ENCODE data around the gene ESYT1.

ESYT1 gene

DNA sequence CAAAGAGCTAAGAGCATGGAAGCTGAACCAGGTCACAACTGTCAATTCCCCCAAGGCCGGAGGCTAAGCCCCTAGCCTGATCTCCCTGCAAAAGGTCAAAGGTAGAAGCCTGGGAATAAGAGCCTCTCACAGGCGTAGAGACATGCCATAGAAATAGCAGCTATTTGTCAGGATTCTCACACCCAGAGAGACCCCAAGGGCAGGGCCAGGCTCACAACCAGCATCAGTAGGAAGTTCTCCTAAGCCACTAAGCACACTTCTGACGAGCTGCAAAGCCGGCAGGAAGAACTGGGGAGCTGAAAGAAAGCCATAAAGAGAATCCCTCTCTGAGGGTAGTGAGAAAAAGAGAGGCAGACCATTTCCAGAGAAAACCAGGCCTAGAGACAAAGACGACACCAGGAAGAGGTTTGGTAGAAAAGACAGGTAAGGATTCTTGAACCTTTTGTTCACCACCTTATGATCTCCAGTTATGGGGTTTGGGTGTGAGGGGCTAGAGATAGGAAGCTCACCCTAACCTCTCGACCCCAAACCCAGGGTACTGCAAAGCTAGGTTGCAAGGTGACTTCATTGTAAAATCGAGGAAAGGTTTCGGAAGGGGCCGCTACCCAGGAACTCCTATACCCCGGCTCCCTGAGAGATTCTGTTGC lies 60.2 kb downstream of the ESYT1 start:
- peak; percentile 79 for DNase-seq (ENCODE audit: low read depth, low spot score)

DNA sequence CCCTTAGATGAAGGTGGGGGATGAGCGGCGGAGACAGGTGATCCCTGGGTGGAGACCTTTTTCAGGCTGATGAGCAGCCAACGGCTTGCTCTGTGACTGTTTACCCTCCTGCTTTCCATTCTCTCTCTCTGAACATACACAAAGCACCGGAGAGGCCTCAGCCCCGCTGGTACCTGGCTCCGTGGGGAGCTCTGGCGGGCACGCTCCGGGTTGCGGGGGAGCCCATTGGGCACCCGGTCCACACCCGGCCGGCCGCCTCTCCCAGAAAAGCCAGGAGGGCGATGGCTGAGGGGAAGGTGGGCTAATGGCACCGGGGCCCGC lies 60.7 kb downstream of the ESYT1 start:
- DNase-seq (ENCODE audit: low read depth, low spot score), result peak; percentile 38

DNA sequence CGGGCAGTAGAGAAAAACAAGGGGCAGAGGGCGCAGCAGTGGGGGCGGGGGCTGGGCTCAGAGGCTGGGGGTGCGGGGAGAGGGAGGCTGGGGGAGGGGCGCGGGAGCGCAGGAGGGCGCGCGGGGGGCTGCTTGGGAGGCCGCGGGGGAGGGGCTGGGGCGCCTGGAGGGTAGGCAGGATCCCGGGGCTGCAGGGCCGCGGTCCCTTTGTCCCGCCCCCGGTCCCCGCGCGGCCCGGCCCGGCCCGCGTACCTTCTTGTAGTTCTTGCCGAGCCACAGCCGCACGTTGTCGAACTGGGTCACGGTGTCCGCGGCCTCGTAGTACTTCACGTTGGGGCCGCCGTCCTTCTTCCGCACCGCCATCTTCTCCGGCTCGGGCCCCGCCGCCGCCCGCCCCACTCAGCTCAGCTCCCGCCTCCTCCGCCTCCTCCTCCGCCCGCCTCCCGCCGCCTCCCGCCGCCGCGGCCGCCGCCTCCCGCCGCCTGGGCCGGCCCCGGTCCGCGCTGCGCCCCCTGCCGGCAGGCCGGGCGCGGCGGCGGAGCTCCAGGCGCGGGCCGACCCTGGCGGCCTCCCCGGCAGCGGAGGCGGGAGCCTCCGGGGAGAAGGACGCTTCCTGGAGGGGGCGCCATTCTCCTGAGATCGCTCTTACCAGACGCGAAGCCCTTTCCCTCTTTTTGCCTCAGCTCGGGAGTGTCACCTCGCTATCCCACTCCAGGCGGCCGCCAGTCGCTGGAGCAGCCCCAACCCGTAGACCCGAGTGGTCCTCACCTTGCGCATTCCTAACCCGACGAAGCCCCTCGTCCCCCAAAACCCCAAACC lies 61.2 kb downstream of the ESYT1 start, which contains the start of gene SMARCC2:
TSS of gene SMARCC2 (minus strand) at position 385 of the 819 bp plus-strand sequence. CDS start at position 363, 22 bp downstream.
- DNase-seq (ENCODE audit: low read depth, low spot score), result peak; percentile 96

DNA sequence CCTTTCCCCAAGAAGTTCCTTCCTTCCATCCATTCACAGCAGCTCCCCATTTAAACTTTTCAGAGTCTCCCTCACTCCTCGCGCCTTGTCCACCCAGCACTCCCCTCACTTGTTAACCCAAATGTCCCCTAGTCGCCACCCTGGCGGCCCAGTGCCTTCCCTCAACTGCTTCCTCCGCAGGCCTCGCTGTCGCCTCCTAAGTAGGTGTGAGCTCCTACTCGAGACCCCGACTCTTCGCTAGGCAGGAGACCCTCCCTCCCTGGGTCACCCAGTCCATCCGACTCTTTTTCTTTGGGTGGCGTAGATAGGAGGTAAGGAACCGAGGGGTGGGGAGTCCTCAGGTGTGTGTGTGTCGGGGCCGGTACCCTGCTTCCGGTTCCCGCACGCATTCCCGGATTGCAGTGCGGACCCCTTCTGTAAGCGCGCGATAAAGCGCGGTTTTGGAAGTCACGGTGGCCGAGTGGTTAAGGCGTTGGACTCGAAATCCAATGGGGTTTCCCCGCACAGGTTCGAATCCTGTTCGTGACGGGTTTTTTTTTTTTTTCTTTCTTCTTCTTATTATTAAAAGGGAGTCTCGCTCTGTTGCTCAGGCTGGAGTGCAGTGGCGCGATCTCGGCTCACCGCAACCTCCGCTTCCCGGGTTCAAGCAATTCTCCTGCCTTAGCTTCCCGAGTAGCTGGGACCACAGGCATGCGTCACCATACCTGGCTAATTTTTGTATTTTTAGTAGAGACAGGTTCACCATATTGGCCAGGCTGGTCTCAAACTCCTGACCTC lies 62.0 kb downstream of the ESYT1 start:
- DNase-seq (ENCODE audit: low read depth, low spot score), result peak; percentile 97

DNA sequence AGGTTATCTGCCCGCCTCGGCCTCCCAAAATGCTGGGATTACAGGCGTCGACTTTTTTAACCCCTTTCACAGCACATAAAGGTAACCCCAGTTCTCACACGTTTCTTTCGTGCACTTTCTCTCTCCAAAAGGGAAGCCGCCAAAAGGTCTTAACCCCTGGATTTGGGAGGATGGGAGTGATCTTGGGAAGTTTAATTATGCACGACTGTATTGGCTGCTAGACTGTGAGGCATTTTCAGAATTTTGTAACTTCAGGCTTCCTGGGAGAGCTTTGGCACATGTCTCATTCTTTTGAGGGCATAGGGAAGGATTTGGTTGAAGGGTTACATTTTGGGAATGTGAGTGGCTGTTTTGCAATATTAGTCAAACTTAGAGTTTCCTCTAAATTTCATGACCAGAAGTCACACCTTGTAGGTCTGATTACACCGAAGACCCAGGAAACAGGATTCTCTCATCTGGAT lies 62.7 kb downstream of the ESYT1 start:
- no peak for DNase-seq (ENCODE audit: low read depth, low spot score)

DNA sequence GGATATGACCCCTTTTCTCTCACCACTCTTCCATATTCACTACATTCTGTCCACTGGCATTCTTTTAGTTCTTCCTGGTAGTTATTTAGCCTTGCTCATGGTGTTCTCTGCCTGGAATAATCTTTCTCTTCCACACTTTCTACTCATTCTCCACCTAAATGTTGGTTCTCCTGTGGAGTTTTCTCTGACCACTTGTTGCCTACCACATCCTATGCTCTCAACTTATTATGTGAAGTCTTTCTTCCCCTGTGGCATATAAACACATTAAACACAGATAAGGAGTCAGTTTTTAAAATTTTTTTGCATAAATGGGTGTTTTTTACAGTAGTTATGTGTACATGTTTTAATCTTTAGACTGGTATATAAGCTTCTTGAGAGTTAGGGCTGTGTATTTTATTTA lies 64.5 kb downstream of the ESYT1 start:
- DNase-seq (ENCODE audit: low read depth, low spot score), result no peak

DNA sequence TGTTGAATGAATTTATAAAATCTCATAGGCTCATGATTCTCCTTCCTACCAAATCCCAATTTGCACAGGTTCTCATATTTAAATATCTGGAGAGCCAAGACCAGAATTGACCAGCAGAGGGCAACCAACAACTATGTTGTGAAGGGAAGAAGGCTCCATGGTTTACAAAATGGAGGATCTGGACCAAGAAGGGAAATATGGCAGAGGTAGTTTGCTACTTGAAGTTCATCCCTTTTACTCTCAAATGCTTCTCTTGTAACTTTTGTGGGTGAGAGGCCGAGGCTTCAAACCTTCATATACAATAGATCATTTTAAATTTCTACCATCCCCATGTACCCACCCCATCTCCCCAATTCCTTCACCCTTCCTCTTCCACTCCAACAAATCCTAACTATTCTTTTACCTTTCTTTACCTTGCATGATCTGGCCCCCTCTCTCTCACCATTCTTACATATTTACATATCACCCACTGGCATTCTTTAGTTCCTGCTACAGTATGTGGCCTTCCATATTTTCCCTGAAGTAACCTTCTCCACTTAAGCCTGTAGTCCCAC lies 65.0 kb downstream of the ESYT1 start:
- DNase-seq (ENCODE audit: low read depth, low spot score), result peak; percentile 53

All from ELF-1 (cell line).